Mesothelial cell of epicardium (in vitro differentiated cells): ENCODE results near the gene NOC4L. TPM values are rescaled to one million over a fixed set of nuclear protein-coding genes. Genes with fewer than 3 reads are reported as not detected.
"Not testable (repeated sequence)": the region's sequence is repeated elsewhere in the genome, so short reads cannot be mapped to it uniquely, and the experiment has no call there.

ENCODE experiments used
- DNase-seq, 2 experiments: peaks; one replicate each; pipeline ENCODE4 v3.0.0; 2021; ENCODE audit warnings: low spot score in 2 of 2; ENCODE audit not compliant: unreplicated experiment in 2 of 2
- H3K27ac Mint-ChIP-seq: 2 replicates; pipeline ENCODE4 v1.8.0; 2021; ENCODE audit warnings: mixed read lengths
- H3K27me3 Mint-ChIP-seq: 2 replicates; pipeline ENCODE4 v1.8.0; 2021; ENCODE audit warnings: low read depth, mixed read lengths
- H3K36me3 Mint-ChIP-seq: 2 replicates; pipeline ENCODE4 v1.8.0; 2021; ENCODE audit warnings: mixed read lengths
- H3K4me1 Mint-ChIP-seq: 2 replicates; pipeline ENCODE4 v1.8.0; 2021; ENCODE audit warnings: mixed read lengths
- H3K4me3 Mint-ChIP-seq: 2 replicates; pipeline ENCODE4 v1.8.0; 2021; ENCODE audit warnings: mild to moderate bottlenecking, moderate library complexity, mixed read lengths
- H3K9me3 Mint-ChIP-seq: 2 replicates; pipeline ENCODE4 v1.8.0; 2021; ENCODE audit warnings: mixed read lengths
- CTCF ChIP-seq: fragments of 200-600 bp; sonication (generic); IDR thresholded peaks from one replicate; pipeline ENCODE4 v1.5.0; 2021; ENCODE audit warnings: antibody characterized with exemption; ENCODE audit not compliant: unreplicated experiment
- total RNA-seq: library from RNA; stranded (reverse); gene quantifications from 3 replicates; pipeline ENCODE4 v1.2.1, GENCODE V29; 2021

The NOC4L gene
- total RNA-seq, 1 donor from 2014 or later = 25.1 TPM

- no peaks in the 10 kb centered on the region for H3K9me3 Mint-ChIP-seq
- no peak overlapping the region for H3K4me3 Mint-ChIP-seq
- peaks cover 14% of the 10 kb centered on the region for H3K4me1 Mint-ChIP-seq
- H3K36me3 Mint-ChIP-seq = peaks cover 4% of the 10 kb centered on the region
- peaks cover 2% of the 10 kb centered on the region for H3K27me3 Mint-ChIP-seq
- TF ChIP-seq CTCF = no peak
- DNase-seq = no peak
- H3K27ac Mint-ChIP-seq = no peak overlapping the region
These were observed 2.6 kb downstream of the NOC4L start for GRCh38 chr12:132146772-132147422.

- Mint-ChIP-seq H3K27me3 (peaks cover 2% of the 10 kb centered on the region), H3K36me3 (peaks cover 4% of the 10 kb centered on the region), H3K27ac (no peak overlapping the region), H3K4me3 (no peak overlapping the region), H3K9me3 (no peaks in the 10 kb centered on the region), H3K4me1 (peaks cover 14% of the 10 kb centered on the region)
- TF ChIP-seq CTCF = no peak
- no peak for DNase-seq
These were observed 3.4 kb downstream of the NOC4L start for GRCh38 chr12:132147423-132148367.

GRCh38 chr12:132148368-132149045 lies 4.2 kb downstream of the NOC4L start:
- DNase-seq = no peak
- Mint-ChIP-seq H3K27ac (no peak overlapping the region), H3K4me1 (peaks cover 9% of the 10 kb centered on the region), H3K4me3 (no peak overlapping the region), H3K27me3 (peaks cover 2% of the 10 kb centered on the region), H3K36me3 (peaks cover 4% of the 10 kb centered on the region), H3K9me3 (no peaks in the 10 kb centered on the region)
- no peak for TF ChIP-seq CTCF

GRCh38 chr12:132149526-132149925 lies 5.3 kb downstream of the NOC4L start:
- not testable (repeated sequence) for H3K9me3 Mint-ChIP-seq, H3K4me3 Mint-ChIP-seq, H3K4me1 Mint-ChIP-seq, DNase-seq, H3K27ac Mint-ChIP-seq, H3K27me3 Mint-ChIP-seq, H3K36me3 Mint-ChIP-seq

- no peak for DNase-seq
- no peak for TF ChIP-seq CTCF
- Mint-ChIP-seq H3K4me1 (peaks cover 3% of the 10 kb centered on the region), H3K36me3 (peaks cover 4% of the 10 kb centered on the region), H3K27me3 (no peaks in the 10 kb centered on the region), H3K9me3 (no peaks in the 10 kb centered on the region), H3K27ac (no peak overlapping the region), H3K4me3 (no peak overlapping the region)
These were observed 6.5 kb downstream of the NOC4L start for GRCh38 chr12:132150780-132151144.
